GM21619 (cell line): ENCODE data around the gene ERICH3.

ENCODE experiments used
- ATAC-seq: cut with Tn5 transposase; IDR thresholded peaks from one replicate; pipeline ENCODE4 v1.9.1; 2021; ENCODE audit not compliant: unreplicated experiment

The ERICH3 gene, protein sequence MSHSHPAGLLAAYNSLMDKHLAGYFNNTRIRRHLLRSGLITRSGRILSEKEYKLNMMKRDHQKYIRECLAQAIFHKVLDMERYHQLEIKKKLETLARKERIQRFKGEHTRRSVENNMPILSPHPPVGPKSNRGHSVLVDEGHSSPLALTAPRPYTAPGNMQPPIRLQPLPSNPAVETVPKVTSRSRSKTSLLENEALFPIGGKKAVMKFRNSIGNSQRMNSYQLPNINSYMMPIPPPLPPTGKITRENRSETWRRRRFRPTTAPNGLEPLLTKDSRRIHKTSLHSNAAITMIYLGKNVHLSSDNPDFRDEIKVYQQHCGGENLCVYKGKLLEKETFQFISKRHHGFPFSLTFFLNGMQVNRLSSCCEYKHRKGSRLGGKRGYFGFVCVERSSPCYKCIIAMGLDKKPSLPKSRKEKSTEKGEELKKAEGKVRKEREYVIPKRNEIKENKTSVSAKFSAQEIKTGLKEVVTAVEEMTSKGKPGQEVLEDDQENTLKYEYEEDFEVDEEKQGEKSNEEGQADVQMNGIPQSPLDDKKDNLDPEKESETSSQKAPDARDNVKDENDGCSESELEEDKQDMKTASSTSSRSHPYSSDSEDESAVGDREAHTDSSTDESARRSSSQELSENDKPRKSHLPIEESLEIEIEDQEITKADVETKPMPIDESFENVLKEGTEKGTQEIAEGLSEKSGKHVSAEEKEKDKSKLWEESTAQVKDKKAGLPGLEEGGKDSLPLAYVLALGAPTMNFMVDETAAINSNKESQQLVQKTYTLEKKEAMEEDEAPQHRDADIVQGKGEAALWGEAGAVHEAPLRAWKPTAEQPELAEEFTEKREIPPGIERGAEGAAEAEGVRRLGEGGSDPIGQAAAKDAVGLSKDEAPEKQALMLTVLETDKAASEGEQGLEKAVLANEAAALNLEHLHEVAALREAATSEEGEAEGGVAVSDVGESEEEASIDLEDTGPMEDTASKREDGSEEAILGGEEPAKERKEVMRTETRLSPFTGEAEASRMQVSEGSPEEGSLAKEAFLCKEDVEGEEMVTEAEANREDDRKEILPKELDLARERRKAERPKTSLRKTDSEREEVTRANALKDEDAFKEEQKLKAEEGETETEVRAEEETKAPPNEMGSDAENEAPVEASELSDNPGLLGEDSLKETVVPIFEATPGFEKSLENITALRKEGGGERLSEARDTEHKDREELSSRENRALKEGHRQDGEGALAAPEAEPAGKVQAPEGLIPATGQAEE (N-terminal part only)

DNA sequence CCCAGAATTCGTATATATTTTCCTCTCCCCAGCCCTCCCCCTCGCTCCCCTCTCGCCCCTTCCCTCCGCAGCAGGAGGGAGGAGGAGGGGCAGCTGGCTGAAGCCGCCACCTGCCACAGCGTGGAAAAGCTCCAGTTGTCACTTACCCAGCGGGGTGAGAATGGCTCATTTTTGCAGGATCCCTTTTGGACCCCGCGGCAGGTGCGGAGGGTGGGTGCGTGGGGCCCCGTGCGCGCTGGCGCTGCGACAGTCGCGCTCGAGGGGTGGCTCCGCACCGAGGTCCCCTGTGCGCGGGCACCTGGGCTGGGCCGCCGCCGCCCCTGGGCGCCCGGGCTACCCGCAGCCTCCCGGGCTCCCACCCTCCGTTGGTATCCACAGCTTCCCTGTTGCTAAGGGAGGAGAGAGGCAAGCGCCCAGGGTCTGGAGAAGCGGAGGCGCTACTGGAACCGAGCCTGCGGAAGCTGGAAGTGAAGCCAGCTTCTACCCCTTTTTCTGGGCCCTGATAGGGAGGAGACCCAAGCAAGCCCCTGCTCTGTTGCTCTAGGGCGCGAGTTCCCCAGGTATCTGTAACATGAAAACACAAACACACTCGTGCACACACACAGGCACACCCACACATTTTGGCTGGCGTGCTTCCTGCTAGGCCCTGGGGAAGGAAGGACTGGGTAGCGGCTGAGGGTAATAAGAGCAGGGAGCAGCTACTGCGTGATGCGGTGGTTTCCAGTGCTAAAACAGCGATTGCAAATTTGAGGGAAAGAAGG is at the start of gene ERICH3:
TSS of gene ERICH3 (minus strand) at position 442 of the 761 bp plus-strand sequence. CDS start at position 169, 273 bp downstream.
- peak; percentile 46 for ATAC-seq

DNA sequence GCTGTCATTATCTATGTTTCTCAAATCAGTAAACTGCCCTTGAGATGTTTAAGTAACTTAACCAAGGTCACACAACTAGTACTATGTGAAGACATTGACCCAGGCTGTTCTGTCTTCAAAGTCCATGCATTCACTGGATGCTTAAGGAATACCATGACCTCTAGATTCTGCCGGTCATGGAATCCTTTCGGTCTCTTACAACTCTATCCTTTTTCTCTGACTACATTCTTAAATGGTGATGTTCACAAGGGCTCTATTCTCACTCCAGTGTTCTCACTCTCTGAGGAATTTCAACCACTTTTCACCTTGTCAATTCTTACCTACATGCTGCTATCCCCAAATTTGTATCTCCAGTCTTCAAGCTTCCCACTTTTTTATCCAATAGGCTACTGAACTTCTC is 44.0 kb upstream of the ERICH3 start:
- ATAC-seq, result no peak

DNA sequence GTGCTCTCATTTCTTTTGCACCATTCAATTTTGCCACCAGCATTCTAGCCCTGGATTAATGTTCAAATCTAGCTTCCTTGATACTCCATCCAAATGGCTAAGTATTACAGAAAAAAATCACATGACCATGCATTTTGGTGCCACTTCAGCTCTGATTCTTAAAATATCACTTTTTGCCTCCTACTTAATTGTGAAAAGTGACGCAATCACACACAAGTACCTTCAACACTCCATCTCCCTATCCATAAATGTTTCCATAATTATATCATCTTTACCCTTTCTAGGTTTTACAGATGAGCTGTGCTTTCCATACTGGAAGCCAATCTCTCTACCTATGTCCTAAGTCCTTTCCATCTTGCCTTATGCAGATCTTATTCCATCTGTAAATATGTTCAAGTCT is 43.2 kb upstream of the ERICH3 start:
- ATAC-seq, result no peak

DNA sequence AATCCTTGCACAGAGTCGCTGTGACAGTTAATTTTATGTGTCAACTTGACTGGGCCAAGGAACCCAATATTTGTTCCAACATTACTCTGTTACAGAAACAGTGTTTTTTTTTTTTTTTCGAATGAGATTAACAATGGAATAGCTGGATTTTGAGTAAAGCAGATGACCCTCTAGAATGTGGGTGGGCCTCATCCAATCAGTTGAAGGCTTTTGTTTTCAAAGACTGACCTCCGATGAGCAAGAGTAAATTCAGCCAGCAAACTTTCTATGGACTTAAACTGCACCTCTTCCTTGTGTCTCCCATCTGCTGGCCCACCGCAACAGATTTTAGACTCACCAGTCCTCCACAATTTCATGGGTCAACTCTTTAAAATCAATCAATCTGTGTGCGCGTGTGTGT is 42.2 kb upstream of the ERICH3 start:
- ATAC-seq, result no peak

DNA sequence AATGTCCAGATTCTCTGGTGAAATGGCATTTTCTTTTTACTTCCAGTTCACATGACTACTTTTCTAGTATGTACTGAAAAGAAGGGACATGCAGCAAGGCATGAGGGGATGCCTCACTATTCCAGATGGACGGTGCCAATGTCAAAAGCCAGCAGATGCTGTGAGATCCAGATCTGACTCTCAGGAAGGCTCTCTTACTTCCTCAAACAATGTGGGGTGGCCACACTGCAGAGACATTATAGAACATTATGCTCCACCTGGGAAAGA is 41.6 kb upstream of the ERICH3 start:
- ATAC-seq, result no peak

DNA sequence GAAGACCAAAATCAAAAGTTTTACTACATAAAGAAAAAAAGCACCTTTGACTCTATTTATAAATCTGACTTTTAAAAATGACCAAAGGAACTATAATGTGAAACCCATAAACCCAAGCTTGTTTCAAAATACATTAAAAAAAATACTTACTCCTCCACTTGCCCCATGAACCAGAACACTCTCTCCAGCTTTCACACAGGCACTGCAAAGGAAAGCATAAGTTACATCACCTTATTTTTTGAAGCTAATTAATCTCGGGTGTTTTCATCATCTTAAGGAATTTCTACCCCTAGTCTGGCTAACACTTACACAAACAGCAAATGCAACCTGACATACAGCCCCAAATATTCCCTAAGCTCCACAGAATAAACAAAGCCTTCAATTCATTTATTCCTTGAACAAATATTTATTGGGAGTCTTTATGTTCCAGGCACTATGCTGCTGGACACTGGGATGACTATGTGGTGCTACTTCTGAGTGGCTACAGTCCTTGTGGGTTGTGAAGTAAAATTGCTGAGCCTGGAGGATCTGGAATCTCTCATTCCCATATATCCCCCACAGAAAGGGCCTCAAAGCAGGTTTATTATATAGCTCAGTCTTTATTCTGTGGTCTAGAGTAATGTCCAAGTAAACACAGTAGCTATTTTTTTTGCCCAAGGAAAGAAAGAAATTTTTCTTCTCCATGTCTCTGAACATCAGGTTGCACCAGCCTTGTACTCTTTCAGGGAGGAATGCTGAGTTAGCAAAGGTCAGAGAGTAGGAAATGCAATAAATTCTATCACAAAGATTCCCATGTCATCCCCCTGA is 41.0 kb upstream of the ERICH3 start:
- ATAC-seq, result peak; percentile 72

DNA sequence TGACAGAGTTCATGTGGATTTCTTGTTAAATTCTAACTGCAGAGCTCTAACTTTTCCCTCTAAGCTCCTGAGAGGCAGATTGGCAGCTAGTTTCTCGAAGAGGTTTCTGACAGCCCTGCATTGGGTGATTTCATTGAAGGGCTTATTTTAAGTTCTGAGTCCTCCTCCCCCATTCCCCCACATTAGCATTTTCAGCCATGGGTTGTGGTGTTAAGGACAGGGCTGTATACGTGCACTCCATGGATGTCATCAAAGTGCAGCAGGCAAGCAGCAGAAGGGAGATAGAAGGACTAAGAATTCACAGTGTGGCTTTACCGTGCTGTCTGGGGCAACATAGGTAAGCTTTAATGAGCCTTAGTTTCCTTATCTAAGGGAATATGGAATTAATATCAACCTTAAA is 40.3 kb upstream of the ERICH3 start:
- ATAC-seq, result no peak

DNA sequence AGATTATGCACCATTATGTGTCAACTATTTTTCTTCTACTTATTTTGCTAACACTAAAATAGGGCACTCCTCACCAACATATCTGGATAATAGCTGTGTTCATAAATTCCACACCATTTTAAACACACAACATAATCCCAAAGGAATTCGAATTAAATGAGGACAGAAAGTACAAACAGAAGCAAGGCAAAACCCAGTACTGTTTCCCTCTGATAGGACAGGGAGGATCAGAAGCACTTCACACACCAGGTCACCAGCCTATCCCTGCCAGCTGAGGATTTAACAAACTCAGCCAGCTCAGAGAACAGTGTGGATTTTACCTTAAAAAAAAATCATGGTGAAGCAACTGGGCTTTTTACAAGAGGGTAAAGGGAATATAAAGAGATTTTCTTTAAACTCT is 39.3 kb upstream of the ERICH3 start:
- no peak for ATAC-seq

DNA sequence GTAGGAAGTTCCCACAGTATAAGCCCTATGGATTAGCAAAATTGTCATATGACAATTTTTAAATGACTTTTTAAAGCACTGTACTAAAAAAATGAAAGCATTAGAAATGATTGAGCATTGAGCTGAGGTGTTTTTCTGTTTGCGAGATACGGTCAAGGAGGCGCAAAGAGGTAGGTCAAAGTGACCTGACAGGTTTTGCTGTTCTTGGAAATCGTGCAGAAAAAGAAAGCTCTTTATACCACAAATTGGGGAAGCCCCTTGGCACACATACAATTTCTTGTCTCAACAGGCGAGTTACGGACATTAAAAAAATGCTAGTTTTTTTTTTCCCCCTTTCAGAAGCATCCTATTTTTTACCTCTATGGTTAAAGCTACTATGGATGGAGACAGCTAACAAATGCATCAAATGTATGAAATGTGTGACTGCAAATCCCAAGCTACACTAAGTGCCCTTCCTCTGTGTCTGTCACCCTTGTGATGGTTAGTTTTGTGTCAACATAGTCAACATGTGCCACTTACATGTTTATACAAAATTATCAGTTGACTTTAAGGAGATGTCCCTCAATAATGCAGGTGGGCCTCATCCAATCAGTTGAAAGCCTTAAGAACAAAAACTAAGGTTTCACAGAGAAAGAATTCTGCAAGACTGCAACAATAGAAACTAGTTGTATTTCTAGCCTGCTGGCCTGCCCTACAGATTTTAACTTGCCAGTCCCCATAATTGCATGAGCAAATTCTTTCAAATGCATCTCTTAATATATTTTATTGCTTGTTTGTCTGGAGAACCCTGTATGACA is 30.0 kb upstream of the ERICH3 start:
- ATAC-seq, result no peak

DNA sequence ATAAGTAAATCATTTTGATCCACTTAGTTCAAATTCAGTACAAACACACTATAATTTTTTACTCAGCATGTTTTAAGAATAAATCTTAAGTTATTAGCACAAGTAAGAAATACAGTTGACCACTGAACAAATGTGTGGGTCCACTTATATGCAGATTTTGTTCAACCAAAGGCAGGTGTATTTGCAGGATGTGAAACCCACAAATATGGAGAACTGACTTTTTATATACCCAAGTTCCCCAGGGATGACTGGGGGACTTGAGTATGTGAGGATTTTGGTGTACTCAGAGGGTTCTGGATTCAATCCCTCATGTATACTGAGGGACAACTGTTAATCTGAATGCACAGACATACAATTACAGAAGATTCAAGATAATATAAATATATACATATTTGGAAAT is 25.7 kb upstream of the ERICH3 start:
- peak; percentile 55 for ATAC-seq

DNA sequence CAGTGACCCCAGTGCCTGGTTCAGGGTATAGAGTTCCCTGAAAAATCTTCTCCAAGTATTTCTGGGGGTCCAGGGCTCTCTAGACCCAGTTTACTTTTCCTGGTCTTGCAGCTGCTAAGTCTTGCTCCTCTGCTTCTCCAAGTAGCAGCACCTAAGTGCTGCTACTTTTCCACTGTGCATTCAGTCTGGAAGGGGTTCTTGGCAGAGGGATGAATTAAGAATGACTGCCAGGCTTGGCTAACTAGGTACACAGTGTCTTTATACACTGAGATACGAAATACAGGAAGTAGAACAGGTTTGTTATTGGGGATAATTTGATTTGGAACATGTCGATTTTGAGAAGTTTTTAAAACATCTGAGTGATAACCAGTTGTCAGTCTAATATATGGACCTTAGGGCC is 24.2 kb upstream of the ERICH3 start:
- no peak for ATAC-seq

DNA sequence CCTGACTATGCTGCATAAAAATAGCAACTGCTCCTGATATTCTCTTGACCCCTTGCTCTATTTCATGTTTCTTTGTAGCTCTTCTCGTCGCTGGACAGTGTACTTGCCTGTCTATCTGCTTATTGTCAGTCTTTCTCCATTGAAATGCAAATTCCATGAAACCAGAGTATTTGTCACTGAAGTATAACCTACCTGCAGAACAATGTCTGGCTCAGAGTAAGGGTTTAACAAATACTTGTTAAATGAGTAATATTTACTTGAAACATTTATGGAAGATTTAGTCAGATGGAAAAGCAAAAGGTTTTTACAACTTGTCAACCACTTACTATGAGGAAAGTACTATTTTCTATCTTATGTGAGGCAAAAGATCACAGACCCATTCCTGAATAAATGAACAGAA is 19.9 kb upstream of the ERICH3 start:
- no peak for ATAC-seq

DNA sequence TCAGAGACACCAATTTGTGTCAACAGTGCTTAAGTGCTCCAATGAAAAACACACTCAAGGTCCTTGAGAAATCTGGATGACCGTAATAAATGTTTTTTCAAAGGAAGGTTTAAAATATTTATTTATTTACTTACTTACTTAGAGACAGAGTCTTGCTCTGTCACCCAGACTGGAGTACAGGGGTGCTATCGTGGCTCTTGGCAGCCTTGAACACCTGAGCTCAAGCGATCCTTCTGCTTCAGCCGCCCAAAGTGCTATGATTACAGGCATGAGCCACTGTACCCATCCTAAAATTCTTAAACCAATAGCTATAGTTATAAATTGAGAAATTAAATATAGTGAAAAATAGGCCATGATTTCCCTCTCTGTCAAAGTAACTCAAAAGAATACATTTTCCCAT is 17.3 kb upstream of the ERICH3 start:
- ATAC-seq, result no peak

DNA sequence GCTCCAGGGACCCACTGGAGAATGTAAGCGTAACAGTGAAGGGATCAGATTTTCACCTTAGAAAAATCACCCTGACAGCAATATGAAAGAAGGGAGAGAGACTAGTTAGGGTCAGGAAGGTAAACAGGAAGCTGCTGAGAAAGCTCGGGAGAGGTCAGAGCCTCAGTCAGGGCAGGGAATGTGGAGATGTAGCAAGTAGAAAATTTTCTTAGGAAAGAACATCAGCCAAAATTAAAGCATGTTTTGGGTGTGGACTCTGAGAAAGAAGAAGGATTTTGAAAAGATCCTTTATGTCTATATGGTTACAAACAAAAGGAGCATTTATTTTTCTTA is 16.7 kb upstream of the ERICH3 start:
- no peak for ATAC-seq

DNA sequence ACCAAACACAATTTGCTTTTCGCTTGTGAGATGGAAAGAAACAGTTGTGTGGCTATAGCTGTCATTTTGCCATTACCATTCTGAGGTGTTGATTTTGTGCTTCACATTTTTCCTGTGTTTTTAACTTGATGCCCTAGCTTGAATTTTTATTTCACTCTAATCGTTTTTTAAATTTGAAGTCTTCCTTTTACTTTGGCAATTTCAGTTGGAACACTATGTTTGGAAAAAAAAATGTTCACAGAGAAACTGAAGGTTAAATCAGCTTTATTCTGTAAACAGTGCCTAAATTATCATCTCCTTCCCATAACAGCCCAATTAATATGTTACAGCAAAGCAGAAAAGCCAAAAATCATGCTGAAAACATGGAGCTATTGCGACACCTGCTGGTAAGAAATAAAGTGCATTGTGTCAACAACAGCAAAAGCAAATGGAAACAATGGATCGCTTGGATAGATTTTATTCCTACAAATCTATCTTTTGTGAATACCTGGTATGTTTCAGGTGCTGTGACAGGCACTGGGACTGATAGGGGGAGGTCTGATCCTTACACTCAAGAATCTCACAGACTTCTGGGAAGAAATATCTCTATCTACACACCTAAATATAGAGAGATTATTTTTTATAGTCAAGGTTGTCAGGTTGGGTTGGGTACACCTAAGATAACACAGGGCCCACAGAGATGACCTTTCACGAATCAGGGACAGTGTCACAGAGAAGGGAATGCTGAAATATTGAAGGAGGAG is 16.2 kb upstream of the ERICH3 start:
- ATAC-seq, result peak; percentile 83

DNA sequence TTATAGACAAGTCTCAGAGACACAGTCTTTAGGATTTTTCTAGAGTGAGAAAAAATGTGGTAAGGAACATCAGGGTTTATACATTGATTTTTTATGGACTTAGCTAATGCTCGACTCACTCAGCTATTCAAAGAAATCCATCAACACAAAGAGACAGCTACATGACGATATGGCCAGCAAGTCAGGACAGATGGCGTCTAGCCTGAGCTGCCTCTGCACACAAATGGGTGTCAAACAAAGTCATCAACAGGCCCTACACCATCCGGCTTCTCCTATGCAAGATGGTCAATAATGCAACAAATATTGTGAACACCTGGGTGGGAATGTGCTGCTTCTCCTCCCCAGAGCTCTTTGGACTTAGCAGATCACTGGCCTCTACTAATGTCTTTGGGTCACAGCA is 13.3 kb upstream of the ERICH3 start:
- ATAC-seq, result no peak

DNA sequence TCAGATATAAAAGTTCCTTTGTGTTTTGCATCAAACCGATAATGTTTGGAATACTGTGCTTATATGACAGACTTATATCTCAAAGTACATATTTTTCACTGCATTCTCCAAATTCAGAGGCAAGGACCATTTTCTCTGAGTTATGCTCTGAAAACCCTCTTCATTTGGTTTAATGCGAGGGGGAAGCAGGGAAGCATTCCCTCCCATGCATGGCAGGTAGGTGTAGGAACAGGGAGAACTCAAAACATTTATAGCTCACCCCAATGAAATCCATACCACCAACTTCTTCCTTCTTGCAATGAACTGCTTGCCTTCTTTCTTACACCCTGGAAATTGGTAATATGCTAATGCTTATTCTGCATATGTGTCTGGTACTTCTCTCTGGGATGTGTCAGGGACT is 10.7 kb upstream of the ERICH3 start:
- ATAC-seq, result no peak

DNA sequence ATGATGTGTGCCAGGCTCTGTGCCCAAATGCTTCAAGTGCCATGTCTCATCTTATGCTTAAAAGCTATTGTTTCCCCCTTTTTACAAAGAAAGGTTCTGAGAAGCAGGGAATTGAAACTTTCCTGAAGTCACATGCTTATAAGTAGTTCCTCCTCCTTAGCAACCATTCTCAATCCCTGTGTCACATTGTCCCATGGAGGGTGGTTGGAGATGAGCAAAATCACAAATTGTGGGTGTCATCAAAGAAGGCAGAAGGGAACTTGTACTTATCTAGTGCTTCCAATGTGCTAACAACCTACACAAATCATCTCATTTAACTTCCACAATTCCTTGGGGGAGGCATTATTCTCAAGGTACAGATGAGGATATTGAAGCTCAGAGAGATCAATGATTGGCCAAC is 10.1 kb upstream of the ERICH3 start:
- ATAC-seq, result no peak

DNA sequence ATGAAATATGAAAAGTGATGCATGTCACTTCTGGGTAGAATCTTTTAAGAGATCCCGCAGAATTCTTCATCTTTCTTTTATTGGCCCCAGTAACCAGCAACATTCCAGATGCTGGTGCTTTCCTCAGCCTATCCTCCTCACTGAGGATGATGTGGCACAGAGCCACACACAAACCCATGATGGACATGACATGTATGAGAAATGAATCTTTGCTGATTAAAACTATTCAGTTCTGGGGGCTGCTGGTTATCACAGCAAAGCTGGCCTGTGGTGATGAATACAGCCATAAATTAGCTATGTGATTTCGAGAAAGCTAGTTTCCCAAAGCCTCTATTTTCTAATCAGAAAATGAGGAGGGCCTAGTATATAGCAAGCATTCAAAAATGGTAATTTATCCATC is 8.3 kb upstream of the ERICH3 start:
- no peak for ATAC-seq
